Right atrium auricular region (tissue), 2 donors: ENCODE data around the gene HS3ST3A1. TPM values are rescaled to one million over a fixed set of nuclear protein-coding genes. Genes with fewer than 3 reads are reported as not detected.

ENCODE experiments used
- DNase-seq: peaks from one replicate; pipeline ENCODE4 v3.0.0-alpha.2; 2019; ENCODE audit warnings: low spot score
- H3K27ac ChIP-seq, 2 donors: fragments of 200-600 bp; sonication (generic); 1 replicate in 1 of 2; 2 replicates in 1 of 2; pipeline ENCODE4 v1.5.1; 2016 to 2019
- H3K27me3 ChIP-seq, 2 donors: fragments of 200-600 bp; sonication (generic); one replicate each; pipeline versions ENCODE4 v1.5.1 to v1.6.0; 2017 to 2019
- H3K36me3 ChIP-seq: fragments of 200-600 bp; sonication (generic); one replicate; pipeline ENCODE4 v1.5.1; 2016
- H3K4me1 ChIP-seq, 2 donors: fragments of 200-600 bp; sonication (generic); one replicate each; pipeline versions ENCODE4 v1.5.1 to v1.6.0; 2017 to 2019
- H3K4me3 ChIP-seq, 2 donors: fragments of 200-600 bp; sonication (generic); 1 replicate in 1 of 2; 2 replicates in 1 of 2; pipeline ENCODE4 v1.5.1; 2017 to 2019; ENCODE audit warnings: mild to moderate bottlenecking in 1 of 2, moderate library complexity in 1 of 2
- H3K9me3 ChIP-seq, 2 donors: fragments of 200-600 bp; sonication (generic); one replicate each; pipeline ENCODE4 v1.5.1; 2019
- microRNA-seq, 2 donors: library from miRNA; unstranded; fragments of <30 nt; microRNA quantifications; one replicate each; pipeline ENCODE4, GENCODE V29; 2016 to 2017; ENCODE audit warnings: borderline number of aligned reads in 2 of 2, borderline replicate concordance in 1 of 2
- total RNA-seq, 2 donors: library from RNA; depleted of rRNA; stranded (reverse); fragments of >200 nt; gene quantifications; one replicate each; pipeline ENCODE4 v1.1.0, GENCODE V29; 2016
- TF ChIP-seq, protein P1 (sequence below), 2 donors: fragments of 200-600 bp; sonication (generic); IDR thresholded peaks; one replicate each; pipeline ENCODE4 v1.5.1; 2019; ENCODE audit warnings: antibody characterized with exemption in 2 of 2

The HS3ST3A1 gene
- total RNA-seq, 2 donors from 2014 or later: 5.6 TPM; not detected in 1

DNA sequence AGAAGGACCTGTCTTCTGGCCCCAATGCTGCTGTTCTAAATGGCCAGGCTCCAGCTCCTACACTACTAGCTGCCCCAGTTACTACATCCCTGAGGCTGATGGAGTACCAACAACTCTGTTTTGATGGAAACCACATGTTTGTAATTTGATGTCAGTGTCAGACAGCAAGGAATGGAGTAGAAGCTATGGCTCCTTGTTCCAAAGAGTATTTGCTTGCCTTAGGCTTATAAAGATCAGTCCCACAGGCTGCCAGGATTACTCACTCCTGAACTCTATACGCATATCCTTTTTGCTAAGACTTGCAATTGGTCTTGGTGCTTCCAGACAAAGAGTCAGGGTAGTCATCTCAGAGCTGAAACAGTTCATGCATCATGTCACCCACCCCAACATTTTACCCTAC is 139.6 kb downstream of the HS3ST3A1 start:
- DNase-seq: no peak
- no peaks in the 10 kb centered on the region for H3K4me1 ChIP-seq
- H3K36me3 ChIP-seq: no peaks in the 10 kb centered on the region
- H3K4me3 ChIP-seq: no peak overlapping the region
- TF ChIP-seq, protein P1, sequence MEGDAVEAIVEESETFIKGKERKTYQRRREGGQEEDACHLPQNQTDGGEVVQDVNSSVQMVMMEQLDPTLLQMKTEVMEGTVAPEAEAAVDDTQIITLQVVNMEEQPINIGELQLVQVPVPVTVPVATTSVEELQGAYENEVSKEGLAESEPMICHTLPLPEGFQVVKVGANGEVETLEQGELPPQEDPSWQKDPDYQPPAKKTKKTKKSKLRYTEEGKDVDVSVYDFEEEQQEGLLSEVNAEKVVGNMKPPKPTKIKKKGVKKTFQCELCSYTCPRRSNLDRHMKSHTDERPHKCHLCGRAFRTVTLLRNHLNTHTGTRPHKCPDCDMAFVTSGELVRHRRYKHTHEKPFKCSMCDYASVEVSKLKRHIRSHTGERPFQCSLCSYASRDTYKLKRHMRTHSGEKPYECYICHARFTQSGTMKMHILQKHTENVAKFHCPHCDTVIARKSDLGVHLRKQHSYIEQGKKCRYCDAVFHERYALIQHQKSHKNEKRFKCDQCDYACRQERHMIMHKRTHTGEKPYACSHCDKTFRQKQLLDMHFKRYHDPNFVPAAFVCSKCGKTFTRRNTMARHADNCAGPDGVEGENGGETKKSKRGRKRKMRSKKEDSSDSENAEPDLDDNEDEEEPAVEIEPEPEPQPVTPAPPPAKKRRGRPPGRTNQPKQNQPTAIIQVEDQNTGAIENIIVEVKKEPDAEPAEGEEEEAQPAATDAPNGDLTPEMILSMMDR (IDR thresholded peaks at IDR 0.05): no peak
- no peaks in the 10 kb centered on the region for H3K9me3 ChIP-seq
- no peak overlapping the region for H3K27ac ChIP-seq
- no peaks in the 10 kb centered on the region for H3K27me3 ChIP-seq

DNA sequence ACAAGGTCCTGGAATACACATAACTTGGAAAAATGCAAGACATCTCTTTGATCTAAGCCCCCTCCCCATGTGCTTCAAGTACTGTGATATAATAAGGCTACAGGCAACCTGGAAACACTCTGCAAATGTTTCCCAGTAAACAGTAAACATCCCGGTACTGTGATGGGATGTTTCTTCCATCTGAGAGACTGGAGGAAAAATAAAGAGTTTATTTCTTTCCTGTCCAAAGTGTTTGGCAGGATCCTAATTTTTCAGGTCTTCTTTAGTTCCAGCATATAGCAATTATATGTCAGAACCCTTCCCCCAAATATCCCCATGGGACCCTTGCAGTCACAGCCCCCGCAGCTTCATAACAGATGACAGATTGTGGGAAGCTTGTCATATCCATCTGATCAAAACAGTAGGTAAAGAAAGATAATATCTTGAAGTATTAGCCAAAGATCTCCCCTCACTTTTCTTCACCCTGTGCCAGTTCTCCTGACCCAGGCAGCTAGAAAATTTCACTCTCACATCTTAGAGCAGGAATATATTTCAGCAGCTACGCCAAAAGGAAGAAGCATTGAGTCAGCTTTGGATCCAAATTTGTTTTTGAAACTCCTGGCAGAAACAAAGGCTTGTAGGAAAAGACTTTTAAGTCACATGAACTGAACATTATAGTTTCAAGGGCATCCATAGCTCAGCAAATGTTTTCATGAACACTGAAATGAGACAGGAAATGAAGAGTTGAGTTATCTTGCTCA is 141.3 kb downstream of the HS3ST3A1 start:
- Histone ChIP-seq H3K9me3 (no peaks in the 10 kb centered on the region), H3K36me3 (no peaks in the 10 kb centered on the region), H3K4me1 (no peaks in the 10 kb centered on the region), H3K27ac (no peak overlapping the region), H3K27me3 (no peaks in the 10 kb centered on the region), H3K4me3 (no peak overlapping the region)
- TF ChIP-seq, protein P1 (IDR thresholded peaks at IDR 0.05): no peak
- DNase-seq: no peak

DNA sequence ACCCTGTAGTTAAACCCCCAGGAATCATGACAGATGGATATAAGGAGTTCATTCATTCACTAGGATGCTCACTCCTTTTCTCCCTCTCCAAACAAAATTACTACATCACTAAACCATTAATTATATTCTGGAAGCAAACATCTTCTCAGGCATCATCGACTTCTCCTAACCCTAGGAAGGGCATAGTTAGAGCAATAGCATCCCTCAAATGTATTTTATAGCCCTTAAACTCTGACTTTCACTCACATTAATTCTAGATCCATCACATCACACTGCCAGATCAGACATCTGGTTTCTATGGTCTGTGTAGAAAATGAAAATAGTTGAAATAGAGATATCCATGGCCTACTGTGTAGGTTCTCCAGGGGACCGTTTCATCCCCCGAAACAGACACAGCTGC is 143.9 kb downstream of the HS3ST3A1 start:
- Histone ChIP-seq H3K27ac (no peak overlapping the region), H3K4me3 (no peak overlapping the region), H3K27me3 (no peaks in the 10 kb centered on the region), H3K36me3 (no peaks in the 10 kb centered on the region), H3K4me1 (no peaks in the 10 kb centered on the region), H3K9me3 (no peaks in the 10 kb centered on the region)
- TF ChIP-seq, protein P1 (IDR thresholded peaks at IDR 0.05): no peak
- DNase-seq: no peak

Small RNA genes within 50 kb of the gene (microRNA-seq; reads per million reads assigned to microRNA genes)
- gene MIR548H3: 0 reads per million in 2 donors
